ENCODE results near the gene BEND3.

GRCh38 chr6:107105511-107106116, 9.7 kb downstream of the BEND3 start:
- no peak for TF ChIP-seq CTCF (IDR thresholded peaks at IDR 0.05)
- TF ChIP-seq POLR2A (IDR thresholded peaks at IDR 0.05; ENCODE audit: low read length): no peak
- no peak for TF ChIP-seq RFX5 (IDR thresholded peaks at IDR 0.05)
- no peak for TF ChIP-seq NR3C1 (IDR thresholded peaks at IDR 0.05)
- TF ChIP-seq CBX8 (IDR thresholded peaks at IDR 0.05): no peak
- no peak for TF ChIP-seq PBX3 (IDR thresholded peaks at IDR 0.05)
- no peak for TF ChIP-seq MAFK (IDR thresholded peaks at IDR 0.05; ENCODE audit: partially characterized antibody)
- TF ChIP-seq FOSL2 (IDR thresholded peaks at IDR 0.05): no peak
- TF ChIP-seq FOSL2 (CRISPR knock-in tag; IDR thresholded peaks at IDR 0.05): no peak
- no peak for TF ChIP-seq HDAC2 (IDR thresholded peaks at IDR 0.05)
- no peak for TF ChIP-seq POLR2AphosphoS2 (conservative IDR thresholded peaks at IDR 0.05; ENCODE audit: low read length)
- TF ChIP-seq BCL3 (IDR thresholded peaks at IDR 0.05): no peak
- no peak for TF ChIP-seq ELK1 (IDR thresholded peaks at IDR 0.05; ENCODE audit: low read depth, low read length)
- TF ChIP-seq REST (IDR thresholded peaks at IDR 0.05): no peak
- no peak for TF ChIP-seq USF2 (IDR thresholded peaks at IDR 0.05)
